ENCODE measurements around the gene CENPP.

CENPP gene

DNA sequence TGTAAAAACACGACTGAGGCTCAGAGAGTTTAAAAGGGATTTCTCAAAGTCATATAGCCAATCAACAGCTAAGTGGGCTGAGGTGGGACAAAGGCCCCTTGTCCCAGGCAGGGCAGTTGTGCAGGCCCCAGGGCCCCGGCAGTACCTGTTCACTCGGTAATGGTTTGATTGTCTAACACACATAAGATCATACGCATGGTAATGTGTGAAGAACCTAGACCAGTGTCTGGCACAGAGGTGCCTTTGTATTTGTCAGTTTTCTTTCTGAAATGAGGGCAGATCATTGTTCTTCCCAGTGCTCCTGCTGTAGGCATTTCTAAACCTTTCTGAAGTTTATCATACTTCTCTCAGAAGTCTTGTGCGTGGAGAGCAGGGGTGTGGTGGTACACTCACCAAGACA is 277.3 kb downstream of the CENPP start:
- DNase-seq = no peak

DNA sequence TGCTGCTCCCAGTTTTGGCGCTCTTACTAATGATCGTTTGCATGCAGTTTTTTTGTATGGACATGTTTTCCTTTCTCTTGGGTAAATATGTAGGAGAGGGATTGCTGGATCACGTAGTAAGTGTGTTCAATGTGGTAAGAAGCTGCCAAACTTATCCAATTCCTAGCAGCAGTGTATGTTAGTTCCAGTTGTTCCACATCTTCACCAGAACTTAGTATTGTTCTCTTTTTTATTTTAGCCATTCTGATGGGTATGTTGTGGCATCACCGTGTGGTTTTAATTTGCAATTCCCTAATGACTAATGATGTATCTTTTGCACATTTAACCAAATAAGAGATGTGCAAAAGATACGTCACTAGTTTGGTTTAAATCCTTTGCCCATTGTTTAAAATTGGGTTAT is 278.2 kb downstream of the CENPP start:
- no peak for DNase-seq

DNA sequence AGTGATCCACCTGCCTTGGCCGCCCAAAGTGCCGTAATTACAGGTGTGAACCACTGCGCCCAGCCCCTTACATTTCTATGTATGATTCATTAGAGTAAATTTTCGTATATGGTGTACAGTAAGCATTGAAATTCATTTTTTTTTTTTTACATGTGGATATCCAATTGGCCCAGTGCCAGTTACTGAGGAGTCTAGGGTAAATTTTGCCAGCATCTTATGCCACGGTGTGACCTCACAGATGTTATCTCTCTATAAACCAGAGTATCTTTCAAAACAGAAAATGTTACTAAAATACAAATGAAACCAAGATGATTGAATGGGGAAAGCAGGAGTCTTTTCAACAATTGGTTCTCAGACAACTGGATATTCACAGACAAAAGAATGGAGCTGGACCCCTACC is 279.5 kb downstream of the CENPP start:
- DNase-seq = no peak

DNA sequence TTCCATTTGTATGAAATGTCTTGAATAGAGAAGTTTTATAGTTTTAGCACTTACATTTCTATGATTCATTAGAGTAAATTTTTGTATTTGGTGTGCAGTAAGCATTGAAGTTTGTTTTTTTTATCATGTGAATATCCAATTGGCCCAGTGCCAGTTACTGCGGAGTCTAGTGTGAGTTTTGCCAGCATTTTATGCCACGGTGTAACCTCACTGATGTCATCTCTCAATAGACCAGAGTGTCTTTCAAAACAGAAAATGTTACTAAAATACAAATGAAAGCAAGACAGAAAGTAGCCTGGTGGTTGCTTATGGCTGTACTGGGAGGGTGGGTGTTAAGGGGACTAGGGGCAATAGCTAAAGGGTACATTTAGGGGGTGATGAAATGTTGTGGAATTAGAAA is 281.3 kb downstream of the CENPP start:
- no peak for DNase-seq

DNA sequence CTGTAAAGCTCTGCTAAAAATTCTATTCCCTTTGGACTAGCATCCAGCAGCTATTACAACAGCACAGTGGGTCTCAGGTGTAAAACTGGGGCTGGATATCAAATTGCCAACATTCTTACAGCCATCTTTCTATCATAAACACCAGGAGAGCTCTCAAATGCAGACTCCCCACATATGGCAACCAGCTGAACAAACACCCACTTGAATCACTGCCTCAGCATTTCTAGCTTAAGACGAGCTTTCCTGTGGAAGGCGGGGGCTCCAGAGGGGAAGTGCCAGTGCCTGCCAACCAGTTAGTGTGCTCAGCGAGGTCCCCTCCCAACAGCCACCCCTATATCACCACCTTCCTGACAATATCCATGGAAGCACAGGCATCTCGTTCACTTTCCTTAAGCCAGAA is 282.0 kb downstream of the CENPP start:
- DNase-seq = no peak

DNA sequence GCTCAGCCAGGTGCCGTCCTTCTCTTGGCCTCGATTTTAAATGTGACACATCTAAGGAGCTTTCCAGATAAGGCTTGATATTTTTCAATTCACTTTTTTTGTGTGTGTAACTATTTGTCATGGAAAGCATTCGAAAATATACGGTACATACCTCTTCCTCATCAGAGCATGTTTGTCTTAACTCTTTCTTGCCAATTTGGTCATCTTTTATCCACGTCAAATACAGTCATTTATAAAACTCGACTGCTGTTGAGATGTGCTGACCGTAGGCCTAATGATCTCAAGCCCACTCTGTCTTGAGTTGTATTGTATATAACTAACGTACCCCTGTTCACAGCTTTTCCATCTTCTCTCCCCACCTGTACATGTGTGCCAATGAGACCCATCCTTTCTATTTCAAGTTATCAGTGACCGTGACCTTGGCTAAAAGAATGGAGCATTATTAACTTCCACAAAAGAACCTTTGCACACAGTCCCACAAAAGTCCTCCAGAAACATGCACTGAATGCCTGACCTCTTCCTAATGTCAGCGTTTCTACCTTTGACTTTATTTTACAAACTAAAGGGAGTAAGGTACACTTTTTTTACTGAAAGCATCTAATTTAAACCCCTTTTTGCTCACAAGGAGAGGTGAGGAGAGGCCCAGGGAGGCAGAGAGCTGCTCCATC is 282.6 kb downstream of the CENPP start:
- no peak for DNase-seq

DNA sequence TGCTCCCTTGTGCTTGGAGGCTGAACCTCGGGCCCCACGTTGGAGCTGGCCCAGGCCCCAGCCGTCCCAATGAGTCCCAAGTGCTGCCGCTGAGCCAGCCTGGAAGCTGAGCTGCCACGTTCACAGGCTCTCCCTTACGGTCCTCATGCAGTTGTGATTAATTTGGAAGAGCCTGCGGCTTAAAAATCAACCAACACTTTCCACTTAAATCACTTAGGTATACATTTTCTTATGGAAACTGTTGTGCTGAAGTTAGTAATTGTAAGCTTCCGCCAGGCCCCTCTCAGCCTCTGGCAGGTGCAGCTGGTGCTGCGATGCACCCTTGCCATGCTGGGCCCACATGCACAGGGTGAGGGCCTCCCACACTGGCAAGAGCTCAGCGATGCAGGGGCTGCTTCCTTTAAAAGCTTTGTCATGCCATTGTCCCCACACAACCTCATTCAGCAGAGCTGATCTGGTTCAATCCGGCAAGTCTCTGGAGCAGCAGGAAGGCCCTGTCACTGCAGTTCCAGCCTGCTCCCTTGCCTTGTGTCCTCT is 283.2 kb downstream of the CENPP start:
- no peak for DNase-seq

DNA sequence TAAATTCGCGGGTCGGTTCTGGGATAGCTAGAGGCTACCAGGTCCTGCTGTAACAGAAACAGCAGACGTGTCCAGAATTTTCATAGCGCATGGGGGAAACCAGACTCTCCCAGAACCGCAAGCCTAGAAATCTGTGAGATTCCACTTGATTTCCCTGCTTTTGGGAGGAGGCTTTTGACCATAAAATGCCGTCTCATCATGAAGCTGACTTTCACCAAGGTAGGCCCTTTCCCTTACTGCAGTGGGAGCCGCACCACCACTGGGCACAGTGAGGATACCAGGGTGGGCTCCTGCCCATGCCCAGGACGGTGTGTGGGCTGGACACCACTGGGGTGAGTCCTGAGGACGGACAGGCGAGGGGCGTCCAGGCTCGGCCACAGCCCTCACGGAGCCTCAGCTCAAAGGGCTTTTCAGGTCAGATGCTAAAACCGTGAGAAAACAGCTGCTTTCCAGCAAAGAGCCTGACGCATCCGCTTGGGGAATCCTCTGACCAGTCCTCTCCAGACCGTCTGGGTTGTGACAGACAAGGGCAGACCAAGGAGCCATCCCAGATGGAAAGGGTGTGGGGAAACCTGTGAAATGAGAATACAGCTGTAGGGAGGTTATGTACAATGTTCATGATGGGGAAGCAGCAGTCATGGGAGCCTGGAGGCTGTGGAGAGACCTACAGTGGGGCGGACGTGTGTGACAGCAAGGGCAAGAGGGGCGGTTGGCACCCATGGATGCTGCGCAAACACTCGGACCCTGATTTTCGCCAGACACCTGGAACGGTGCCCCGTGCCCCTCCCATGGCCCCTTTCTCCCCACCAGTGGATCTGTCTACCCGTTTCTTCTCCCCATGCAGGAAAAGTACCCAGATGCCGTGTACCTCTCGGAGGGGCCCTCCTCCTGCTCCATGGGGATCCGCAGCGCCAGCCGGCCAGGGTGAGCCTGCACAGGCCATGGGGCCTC is 285.0 kb downstream of the CENPP start:
- DNase-seq = no peak

DNA sequence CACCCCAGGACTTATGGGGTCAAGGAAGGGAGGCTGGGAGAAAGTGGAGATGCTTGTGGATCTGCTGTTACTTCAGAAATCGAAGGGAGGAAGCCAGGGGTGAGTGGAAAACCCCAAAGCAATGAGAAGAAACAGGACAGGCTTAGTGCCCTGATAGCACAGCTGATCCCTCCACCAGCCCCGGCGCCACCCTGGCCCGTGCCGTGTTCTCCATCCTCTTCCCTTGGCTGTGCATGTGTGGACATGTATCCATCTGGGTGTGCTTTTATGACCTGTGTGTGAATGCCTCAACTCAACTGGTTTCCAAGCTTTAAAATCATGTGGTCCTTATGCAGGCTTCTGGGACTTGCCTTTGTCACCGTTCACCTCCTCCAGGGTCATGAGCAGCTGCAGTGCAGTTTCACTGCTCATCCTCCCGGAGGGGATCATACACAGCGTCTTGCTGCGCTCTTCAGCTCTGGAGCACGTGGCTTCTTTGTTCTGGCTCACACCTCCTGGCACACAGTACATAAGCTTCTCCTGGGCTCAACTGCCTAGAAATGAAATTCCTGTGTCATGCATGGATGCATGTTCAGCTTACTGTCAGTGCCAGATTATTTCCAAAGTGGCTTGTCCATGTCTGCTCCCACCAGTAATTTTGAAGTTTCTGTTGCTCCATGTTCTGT is 286.0 kb downstream of the CENPP start:
- DNase-seq = no peak

DNA sequence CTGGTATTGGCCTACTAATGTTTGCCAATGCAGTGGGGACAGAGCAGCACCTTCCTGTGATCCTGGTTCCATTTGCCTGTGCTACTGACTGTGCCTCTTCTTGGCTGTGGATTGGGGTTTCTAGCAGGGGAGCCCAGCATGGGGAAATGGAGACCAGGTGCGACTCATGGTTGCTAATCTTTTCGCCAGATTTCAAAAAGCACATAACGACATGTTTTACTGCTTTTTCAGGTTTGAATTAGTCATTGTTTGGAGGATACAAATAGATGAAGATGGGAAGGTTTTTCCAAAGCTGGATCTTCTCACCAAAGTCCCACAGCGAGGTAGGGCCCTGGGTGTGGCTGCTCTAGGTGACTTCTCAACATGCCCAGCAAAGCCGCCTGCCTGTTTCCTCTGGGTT is 286.5 kb downstream of the CENPP start:
- DNase-seq = no peak

DNA sequence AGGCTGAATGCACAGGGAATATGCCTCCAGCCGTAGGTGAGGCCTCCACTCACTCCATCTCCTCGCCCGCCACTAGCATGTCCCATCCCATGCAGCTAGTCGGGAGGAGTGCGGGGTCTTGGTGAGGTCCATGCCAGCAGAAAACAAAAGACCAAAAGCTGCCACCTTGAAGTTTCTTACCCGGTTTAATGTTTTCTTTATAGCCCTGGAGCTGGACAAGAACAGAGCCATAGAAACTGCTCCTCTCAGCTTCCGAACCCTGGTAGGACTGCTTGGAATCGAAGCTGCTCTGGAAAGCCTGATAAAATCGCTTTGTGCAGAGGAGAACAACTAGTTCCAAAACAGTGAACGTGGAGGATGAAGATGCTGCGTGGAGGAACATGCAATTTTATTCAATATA is 287.1 kb downstream of the CENPP start:
- no peak for DNase-seq

DNA sequence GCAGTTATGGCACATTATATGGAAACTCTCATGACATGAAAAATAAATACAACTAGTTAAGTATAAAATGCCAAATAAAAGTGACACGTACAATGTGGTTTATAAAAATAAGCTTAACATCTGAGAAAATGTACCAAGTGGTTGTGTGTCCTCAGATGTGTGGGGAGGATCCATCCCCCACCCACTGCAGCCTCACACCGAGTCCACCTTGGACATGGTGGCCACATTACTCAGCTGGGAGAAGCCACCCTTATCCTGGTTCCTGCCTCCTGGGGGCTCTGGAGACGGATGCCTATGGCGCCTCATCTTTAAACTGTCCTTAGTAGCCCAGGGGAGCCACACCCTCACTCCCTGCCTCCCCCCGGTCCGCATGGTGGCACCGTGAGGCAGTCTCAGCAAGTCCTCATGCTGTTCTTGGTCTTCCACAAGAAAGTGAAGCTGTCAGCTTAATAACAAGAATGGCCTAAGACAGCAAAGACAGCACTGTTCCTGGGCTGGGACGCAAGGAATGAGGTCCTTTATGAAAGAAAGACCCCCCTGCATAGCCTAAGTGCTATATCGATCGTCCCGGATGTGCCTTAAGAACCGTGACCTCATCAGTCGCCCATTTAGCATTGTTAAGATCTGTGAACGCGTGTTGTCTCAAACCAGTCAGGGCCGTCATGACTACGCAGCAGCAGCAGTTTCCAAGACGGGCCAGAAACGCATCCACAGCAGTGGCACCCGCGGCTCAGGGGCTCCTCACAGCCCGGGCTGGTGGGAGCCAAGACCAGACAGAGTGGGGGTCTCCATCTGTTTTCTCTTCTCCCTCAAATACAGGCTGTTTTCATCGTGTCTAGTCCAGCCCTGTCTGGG is 287.7 kb downstream of the CENPP start:
- no peak for DNase-seq

DNA sequence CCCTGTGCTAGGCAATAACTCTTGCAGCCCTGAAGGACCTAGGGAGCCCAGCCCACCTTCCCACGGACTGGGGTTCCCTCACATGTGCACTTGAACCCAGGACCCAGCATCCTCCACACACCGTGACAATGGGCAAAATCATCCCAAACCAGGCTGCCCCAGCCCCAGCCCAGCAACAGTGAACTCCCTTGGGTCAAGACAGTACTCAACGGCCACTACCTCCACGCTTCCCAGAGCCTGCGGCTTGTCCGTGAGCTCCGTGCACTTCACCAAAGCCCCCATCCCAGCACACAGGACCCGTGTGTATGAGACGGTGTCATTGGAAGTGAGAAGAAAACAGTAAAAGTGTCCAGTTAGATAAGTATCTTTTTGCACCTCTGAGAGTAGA is 288.4 kb downstream of the CENPP start:
- DNase-seq = no peak

DNA sequence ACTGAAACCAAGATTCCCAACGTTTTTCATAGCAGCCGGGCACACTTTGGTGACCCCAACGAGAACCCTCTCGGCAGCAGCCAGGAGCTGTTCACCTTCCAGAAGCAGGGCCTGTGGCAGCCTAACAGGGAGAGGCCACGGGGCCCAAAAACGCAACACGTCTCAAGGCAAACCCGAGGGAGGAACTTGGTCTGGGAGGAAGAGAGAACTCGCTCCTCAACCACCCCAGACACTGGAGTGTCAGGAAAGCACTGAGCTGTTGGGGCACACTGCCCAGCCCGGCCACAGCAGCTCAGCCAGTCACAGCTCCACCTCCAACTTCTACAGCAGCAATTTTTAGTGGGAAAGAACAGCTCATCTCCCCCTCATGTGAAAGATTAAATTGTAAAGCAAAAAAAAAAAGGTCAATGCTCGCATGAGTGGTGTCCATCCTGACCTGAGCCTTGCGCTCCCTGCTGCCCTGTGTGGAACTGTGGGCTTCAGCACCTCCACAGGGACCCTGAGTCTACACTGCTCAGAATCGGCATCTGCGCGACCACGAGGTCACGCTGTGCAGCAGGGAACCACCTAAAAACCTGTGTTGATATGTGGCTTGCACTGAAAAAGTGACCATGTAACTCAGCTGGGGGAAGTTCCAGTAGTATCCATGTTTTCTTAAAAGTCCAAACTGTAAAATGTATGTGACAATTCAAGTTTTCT is 289.2 kb downstream of the CENPP start:
- DNase-seq = no peak

DNA sequence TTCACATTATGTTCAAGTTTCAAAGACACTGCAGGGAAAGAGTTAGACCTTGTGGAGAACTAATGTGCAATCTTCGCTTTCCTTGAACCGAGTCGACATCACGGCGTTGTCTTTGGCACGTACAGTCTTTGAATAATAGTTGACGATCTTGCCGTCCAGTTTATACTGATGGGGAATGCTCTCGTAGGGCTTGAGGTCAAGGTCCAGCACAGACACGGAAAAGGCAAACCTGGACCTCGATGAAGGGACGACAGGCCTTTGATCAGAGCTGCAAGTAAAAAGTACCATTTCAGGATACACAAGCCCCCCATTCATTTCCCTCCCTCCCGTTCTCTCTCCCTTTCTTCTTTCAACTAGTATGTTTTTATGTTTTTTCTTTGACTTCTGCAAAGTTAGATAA is 290.0 kb downstream of the CENPP start:
- no peak for DNase-seq

DNA sequence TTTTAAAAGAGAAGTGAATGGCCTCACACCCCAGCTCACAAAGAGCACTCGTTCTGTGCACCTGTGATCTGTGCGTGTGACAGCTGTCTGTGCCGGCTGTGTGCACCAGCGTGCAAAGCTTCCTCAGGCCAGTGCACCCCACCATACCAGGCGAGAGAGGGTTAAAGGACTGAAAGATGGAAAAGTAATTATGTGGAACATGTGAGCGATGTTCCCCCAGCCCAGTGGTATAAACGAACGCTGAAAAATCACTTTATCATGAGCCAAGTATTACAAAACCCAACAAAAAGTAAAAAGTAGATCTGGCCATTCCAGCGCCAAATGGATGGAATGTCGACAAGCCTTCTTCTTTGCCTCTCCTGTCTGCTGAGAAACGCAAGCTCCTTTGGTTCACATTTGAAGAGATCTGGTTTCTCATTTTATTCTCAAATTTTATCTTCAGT is 290.5 kb downstream of the CENPP start:
- no peak for DNase-seq

DNA sequence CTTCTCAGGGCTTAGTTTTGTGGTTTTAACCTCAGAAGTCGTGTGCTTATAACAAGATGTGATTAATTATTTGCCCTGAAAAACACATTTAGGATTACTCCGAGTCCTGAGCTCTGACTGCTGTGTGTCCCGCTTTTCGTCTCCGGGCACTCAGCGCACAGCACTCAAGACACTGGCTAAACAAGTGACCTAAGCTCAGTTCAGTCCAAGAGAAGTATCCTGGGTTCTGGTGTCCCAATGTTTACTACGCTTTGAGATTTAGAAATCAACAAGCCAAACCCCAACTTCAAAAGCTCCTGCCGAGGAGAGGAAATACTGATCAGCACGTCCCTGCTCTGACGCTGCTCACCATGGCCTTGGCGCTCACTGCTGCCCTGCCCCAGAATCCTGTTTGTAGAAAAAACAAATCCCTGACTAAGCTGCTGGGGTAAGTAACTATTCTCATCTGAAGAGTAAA is 290.9 kb downstream of the CENPP start:
- no peak for DNase-seq

DNA sequence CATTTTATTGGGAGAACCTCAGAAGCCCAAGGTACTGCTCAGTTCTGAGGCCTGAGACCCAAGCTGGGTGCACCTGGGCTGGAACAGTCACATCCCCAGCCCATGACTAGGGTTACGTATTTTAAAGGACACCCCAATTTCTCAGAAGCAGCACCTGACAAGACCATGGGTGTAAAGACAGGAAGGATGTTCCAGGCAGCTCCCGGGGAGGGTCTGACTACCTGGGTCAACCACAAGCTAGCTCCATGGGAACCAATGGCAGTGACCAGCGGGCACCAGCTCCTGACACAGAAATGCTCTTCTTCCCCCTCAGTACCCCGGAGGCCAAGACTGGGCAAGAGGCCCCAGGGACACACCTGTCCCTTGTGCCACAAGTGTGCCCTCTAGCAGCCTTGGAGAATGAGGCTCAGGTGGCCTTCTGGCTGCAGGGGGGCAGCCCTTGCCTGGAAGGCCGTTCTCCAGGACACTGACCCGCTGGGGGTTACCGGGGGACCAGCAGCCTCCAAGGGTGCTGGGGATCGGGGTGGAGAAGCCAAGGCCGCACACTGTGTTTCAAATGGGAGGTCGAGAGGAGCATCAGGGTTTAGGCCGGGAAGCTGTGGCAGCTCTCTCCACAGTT is 291.6 kb downstream of the CENPP start:
- DNase-seq = no peak

DNA sequence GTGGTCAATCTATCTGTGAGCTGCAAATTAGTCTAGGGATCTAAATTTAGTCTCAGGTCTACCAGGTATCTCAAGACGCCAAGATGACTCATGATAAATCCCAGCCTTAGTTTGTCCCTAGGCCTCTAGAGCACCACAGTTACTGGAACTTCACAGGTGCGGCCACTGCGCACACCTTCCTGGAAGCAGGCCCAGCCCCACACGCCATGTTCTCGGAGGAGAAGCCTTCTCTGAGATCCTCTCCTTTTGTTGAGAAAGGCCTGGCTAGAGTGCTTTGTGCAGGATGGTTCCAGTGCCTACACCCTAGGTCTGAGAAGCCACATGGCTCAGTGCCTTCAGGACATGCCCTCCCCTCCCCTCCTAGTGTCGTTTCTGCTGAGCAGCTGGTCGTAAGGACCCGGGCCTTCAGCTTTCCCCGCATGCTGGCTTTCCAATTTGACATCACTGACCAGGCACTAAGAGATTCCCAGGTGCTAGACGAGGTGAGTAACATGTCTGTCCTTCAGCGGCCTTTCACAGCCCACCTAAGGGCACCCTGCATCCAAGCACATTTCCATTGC is 292.3 kb downstream of the CENPP start:
- no peak for DNase-seq

DNA sequence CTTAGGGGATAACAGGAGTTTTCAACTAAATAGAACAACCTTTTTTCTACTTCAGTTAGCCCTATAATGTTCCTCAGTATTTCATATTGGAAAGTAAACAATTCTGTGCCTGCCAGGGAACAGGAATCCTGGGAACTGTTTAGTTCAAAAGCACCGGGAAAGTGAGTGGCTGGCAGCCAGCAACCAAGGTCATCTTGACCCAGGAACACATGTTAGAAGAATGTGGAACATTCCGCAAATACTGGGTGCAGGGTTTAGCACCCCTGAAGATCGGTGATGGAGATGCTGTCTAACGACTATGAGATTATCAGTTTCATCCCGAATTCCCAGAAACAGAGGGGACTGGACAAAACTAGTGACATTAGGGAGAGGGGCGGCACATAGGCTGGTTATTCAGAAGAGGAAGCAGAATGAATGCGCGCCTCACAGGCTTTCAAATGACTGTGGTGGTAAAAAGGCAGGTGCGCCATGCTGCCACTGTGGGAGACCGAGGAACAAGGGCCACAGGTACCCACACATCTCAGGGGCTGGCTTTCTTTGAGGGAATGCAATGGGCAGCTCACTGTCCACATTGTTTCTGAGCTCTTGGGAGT is 293.0 kb downstream of the CENPP start:
- DNase-seq = no peak

Data from cortex of kidney (tissue), 1 donor.